Left lung (tissue), 10 donors: ENCODE data around the gene RAPGEF1. TPM values are rescaled to one million over a fixed set of nuclear protein-coding genes. Genes with fewer than 3 reads are reported as not detected.
A peak's percentile ranks its signal among the peaks of the same experiment; 100 is the strongest.
"Not testable (repeated sequence)": the region's sequence is repeated elsewhere in the genome, so short reads cannot be mapped to it uniquely, and the experiment has no call there.

Experiments used
- ATAC-seq: fragments of 200-7000 bp; cut with Tn5 transposase; one replicate; pipeline ENCODE4 v1.9.1; 2020; ENCODE audit warnings: moderate library complexity
- DNase-seq, 4 donors: peaks; one replicate each; pipeline ENCODE4 v3.0.0-alpha.2; 2013 to 2020
- H3K27ac ChIP-seq, 2 donors: fragments of 200-600 bp; sonication (generic) in 1 of 2; one replicate each; pipeline versions ENCODE4 v1.5.0 to v1.8.0; 2020 to 2021
- H3K27me3 ChIP-seq, 2 donors: fragments of 200-600 bp; sonication (generic) in 1 of 2; one replicate each; pipeline versions ENCODE4 v1.5.0 to v1.8.0; 2020 to 2021
- H3K36me3 ChIP-seq, 2 donors: fragments of 200-600 bp; sonication (generic) in 1 of 2; one replicate each; pipeline versions ENCODE4 v1.5.0 to v1.8.0; 2020 to 2021
- H3K4me1 ChIP-seq, 2 donors: fragments of 200-600 bp; one replicate each; pipeline ENCODE4 v1.8.0; 2021
- H3K4me3 ChIP-seq, 2 donors: fragments of 200-600 bp; sonication (generic) in 1 of 2; one replicate each; pipeline versions ENCODE4 v1.5.0 to v1.8.0; 2020 to 2021; ENCODE audit warnings: mild to moderate bottlenecking in 1 of 2
- H3K9me3 ChIP-seq, 2 donors: fragments of 200-600 bp; sonication (generic) in 1 of 2; one replicate each; pipeline versions ENCODE4 v1.5.0 to v1.8.0; 2020 to 2021
- intact Hi-C, 2 donors: fragments of 100-400 bp; cut with DNase I; formaldehyde crosslinking; loops; one replicate each; pipeline versions ENCODE4 v1.11.2 to v1.14.2; 2022
- polyA plus RNA-seq, 6 donors: library from polyadenylated mRNA; unstranded; fragments of 120-200 nt; gene quantifications; one replicate each; pipeline ENCODE4 v1.2.1, GENCODE V29; 2013; ENCODE audit not compliant: insufficient read length in 6 of 6
- total RNA-seq, 2 donors: library from RNA; stranded (reverse); fragmentation: NEBNext Ultra II Directional; extraction: Animal tissue kit (Norgen Biotek cat#: 25700); gene quantifications; one replicate each; pipeline ENCODE4 v1.2.1, GENCODE V29; 2021
- TF ChIP-seq, protein P1 (sequence below), 2 donors: fragments of 200-600 bp; sonication (generic) in 1 of 2; IDR thresholded peaks; one replicate each; pipeline versions ENCODE4 v1.5.0 to v1.8.0; 2021; ENCODE audit warnings: antibody characterized with exemption in 2 of 2
- donor health status: DM: no; HTN: yes; CAD: no.
- donor health status: DM: no; HTN: no; CAD: no.

Gene RAPGEF1
- total and polyA plus RNA-seq, 8 donors, result 37.5 to 112 (median 45.6) TPM

- Histone ChIP-seq H3K9me3 (no peaks in the 10 kb centered on the region), H3K27me3 (peaks cover 3 to 51% of the 10 kb centered on the region in 2 donors), H3K4me3 (no peak overlapping the region), H3K27ac (no peak overlapping the region), H3K36me3 (no peaks in the 10 kb centered on the region), H3K4me1 (peaks cover 4 to 8% of the 10 kb centered on the region in 2 donors)
- no peak for ATAC-seq
- DNase-seq, result no peak
- intact Hi-C loops, result no loop called here
- TF ChIP-seq, protein P1, sequence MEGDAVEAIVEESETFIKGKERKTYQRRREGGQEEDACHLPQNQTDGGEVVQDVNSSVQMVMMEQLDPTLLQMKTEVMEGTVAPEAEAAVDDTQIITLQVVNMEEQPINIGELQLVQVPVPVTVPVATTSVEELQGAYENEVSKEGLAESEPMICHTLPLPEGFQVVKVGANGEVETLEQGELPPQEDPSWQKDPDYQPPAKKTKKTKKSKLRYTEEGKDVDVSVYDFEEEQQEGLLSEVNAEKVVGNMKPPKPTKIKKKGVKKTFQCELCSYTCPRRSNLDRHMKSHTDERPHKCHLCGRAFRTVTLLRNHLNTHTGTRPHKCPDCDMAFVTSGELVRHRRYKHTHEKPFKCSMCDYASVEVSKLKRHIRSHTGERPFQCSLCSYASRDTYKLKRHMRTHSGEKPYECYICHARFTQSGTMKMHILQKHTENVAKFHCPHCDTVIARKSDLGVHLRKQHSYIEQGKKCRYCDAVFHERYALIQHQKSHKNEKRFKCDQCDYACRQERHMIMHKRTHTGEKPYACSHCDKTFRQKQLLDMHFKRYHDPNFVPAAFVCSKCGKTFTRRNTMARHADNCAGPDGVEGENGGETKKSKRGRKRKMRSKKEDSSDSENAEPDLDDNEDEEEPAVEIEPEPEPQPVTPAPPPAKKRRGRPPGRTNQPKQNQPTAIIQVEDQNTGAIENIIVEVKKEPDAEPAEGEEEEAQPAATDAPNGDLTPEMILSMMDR (IDR thresholded peaks at IDR 0.05), result no peak
Measured at GRCh38 chr9:131759017-131759647, 19.3 kb upstream of the RAPGEF1 start.

DNA sequence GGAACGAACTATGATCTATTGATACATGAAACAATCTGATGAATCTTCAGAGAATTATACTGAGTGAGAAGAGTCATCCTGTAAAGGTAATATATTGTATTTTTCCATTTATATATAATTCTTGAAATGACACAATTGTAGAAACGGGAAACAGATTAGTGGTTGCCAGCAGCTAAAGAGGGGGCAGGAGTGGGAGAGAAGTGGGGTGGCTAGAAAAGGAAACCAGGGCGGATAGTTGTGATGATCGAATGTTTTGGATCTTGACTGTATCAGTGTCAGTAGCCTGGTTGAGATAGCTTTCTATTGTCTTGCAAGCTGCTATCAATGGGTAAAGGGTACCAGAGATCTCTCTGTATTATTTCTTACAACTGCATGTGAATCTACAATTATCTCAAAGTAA, 17.7 kb upstream of the RAPGEF1 start:
- Histone ChIP-seq H3K9me3 (no peaks in the 10 kb centered on the region), H3K4me3 (no peak overlapping the region), H3K27me3 (peaks cover 3 to 51% of the 10 kb centered on the region in 2 donors), H3K36me3 (no peaks in the 10 kb centered on the region), H3K4me1 (peaks cover 4 to 5% of the 10 kb centered on the region in 2 donors), H3K27ac (no peak overlapping the region)
- TF ChIP-seq, protein P1 (IDR thresholded peaks at IDR 0.05), result no peak
- DNase-seq (no peak), ATAC-seq (no peak)
- intact Hi-C loops, result no loop called here

- Histone ChIP-seq H3K9me3 (no peaks in the 10 kb centered on the region), H3K27ac (no peak overlapping the region), H3K4me3 (no peak overlapping the region), H3K27me3 (peaks cover 3 to 46% of the 10 kb centered on the region in 2 donors), H3K36me3 (no peaks in the 10 kb centered on the region), H3K4me1 (no peaks in the 10 kb centered on the region)
- TF ChIP-seq, protein P1 (IDR thresholded peaks at IDR 0.05), result peak; percentile 50 to 52
- DNase-seq, result peak; percentile 60 to 89 (median 78)
- intact Hi-C loops, result no loop called here
- peak; percentile 99 for ATAC-seq
Measured at GRCh38 chr9:131755541-131756198, 15.8 kb upstream of the RAPGEF1 start.

DNA sequence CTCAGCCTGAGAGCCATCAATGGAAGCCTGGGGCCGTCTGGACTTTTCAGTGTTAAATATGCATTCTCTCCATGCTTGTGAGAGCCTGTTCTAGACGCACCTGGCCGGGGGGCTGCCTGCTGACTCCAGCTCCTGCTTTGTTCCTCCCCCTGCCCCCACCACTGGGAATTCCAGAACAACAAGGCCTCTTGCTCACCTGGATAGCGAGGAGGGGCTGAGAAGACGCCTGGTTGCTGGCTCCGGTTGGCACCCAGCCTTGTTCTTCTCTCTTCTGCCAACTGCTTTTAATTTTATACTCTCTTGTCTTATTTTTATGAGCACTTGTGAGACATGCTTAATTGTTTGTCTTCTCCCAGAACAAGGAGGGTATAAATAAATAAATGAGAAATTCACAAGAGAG, 15.0 kb upstream of the RAPGEF1 start:
- intact Hi-C loops, result no loop called here
- peaks cover 3 to 46% of the 10 kb centered on the region in 2 donors for H3K27me3 ChIP-seq

DNA sequence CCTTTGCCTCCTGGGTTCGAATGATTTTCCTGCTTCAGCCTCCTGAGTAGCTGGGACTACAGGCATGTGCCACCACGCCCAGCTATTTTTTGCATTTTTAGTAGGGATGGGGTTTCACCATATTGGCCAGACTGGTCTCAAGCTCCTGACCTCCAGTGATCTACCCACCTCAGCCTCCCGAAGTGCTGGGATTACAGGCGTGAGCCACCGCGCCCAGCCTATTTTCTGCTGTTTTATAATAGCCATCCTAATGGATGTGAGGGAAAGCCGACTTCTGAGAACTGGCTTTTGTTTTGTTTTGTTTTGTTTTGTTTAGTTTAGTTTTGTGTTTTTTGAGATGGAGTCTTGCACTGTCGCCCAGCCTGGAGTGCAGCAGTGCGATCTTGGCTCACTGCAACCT, 13.9 kb upstream of the RAPGEF1 start:
- H3K27ac ChIP-seq, ATAC-seq, intact Hi-C loops, DNase-seq, H3K36me3 ChIP-seq, H3K4me3 ChIP-seq, H3K4me1 ChIP-seq, H3K9me3 ChIP-seq: not testable (repeated sequence)
- H3K27me3 ChIP-seq, result peaks cover 3 to 39% of the 10 kb centered on the region in 2 donors

More for the DNA sequence above, 15.0 kb upstream of the RAPGEF1 start:
- Histone ChIP-seq H3K4me3 (no peak overlapping the region), H3K36me3 (no peaks in the 10 kb centered on the region), H3K4me1 (no peaks in the 10 kb centered on the region), H3K9me3 (no peaks in the 10 kb centered on the region), H3K27ac (no peak overlapping the region)
- DNase-seq (no peak), ATAC-seq (no peak)
- TF ChIP-seq, protein P1 (IDR thresholded peaks at IDR 0.05), result no peak
